Neural progenitor cell (in vitro differentiated cells): ENCODE results near the gene JPH3.

Experiments used
- CTCF ChIP-seq: fragments of 200-600 bp; sonication (generic); IDR thresholded peaks from 2 replicates; pipeline ENCODE4 v1.5.1; 2017; ENCODE audit warnings: antibody characterized with exemption, mild to moderate bottlenecking
- EZH2 ChIP-seq: fragments of 200-600 bp; sonication (generic); IDR thresholded peaks from 2 replicates; pipeline ENCODE4 v1.6.1; 2017; ENCODE audit warnings: antibody characterized with exemption, mild to moderate bottlenecking, moderate library complexity

- TF ChIP-seq CTCF: no peak
- TF ChIP-seq EZH2: no peak
Measured at GRCh38 chr16:87602001-87602775, at the start of gene JPH3.
